ENCODE data around the gene DPT.
"Not testable (repeated sequence)": the region's sequence is repeated elsewhere in the genome, so short reads cannot be mapped to it uniquely, and the experiment has no call there.

DPT gene

GRCh38 chr1:168728473-168729404, at the start of gene DPT:
TSS of gene DPT (minus strand) at chr1:168729206. CDS start at chr1:168729174, 32 bp downstream.
- no peak within 1 kb of the TSS for H3K27ac ChIP-seq
- no peak for TF ChIP-seq ZFX (IDR thresholded peaks at IDR 0.05)
- TF ChIP-seq CTCF (conservative IDR thresholded peaks at IDR 0.05) = no peak

- TF ChIP-seq ZFX (IDR thresholded peaks at IDR 0.05) (no peak), CTCF (conservative IDR thresholded peaks at IDR 0.05) (no peak)
- no peak overlapping the region for H3K27ac ChIP-seq
Observed at GRCh38 chr1:168775366-168775765, 46.4 kb upstream of the DPT start.

- no peak overlapping the region for H3K27ac ChIP-seq
- TF ChIP-seq ZFX (IDR thresholded peaks at IDR 0.05) (no peak), CTCF (conservative IDR thresholded peaks at IDR 0.05) (no peak)
Observed at GRCh38 chr1:168774241-168774640, 45.2 kb upstream of the DPT start.

GRCh38 chr1:168772428-168773060, 43.5 kb upstream of the DPT start:
- no peak for TF ChIP-seq ZFX (IDR thresholded peaks at IDR 0.05)
- TF ChIP-seq CTCF (conservative IDR thresholded peaks at IDR 0.05) = no peak
- H3K27ac ChIP-seq = no peak overlapping the region

GRCh38 chr1:168771104-168771630, 42.2 kb upstream of the DPT start:
- no peak for TF ChIP-seq CTCF (conservative IDR thresholded peaks at IDR 0.05)
- no peak for TF ChIP-seq ZFX (IDR thresholded peaks at IDR 0.05)
- no peak overlapping the region for H3K27ac ChIP-seq

- H3K27ac ChIP-seq = not testable (repeated sequence)
Observed at GRCh38 chr1:168769893-168770292, 40.9 kb upstream of the DPT start.

- TF ChIP-seq ZFX (IDR thresholded peaks at IDR 0.05) (no peak), CTCF (conservative IDR thresholded peaks at IDR 0.05) (no peak)
- H3K27ac ChIP-seq = no peak overlapping the region
Observed at GRCh38 chr1:168767894-168768584, 39.0 kb upstream of the DPT start.
